ENCODE data around the gene CRYBG3.
A peak's percentile ranks its signal among the peaks of the same experiment; 100 is the strongest.

Gene CRYBG3

GRCh38 chr3:97822359-97822775 lies 556 bp downstream of the CRYBG3 start:
- H3K4me2 ChIP-seq (ENCODE audit: low read length) = peak overlapping the region; percentile 97
- peak overlapping the region; percentile 33 for H3K18ac ChIP-seq (ENCODE audit: low read length)
- peak overlapping the region; percentile 28 for H3K9ac ChIP-seq (ENCODE audit: low read length)
- H3K14ac ChIP-seq (ENCODE audit: low read length) = peak overlapping the region; percentile 37
- H2AFZ ChIP-seq (ENCODE audit: insufficient read depth, low read length, poor library complexity) = peak overlapping the region; percentile 61
- H4K12ac ChIP-seq (ENCODE audit: low read depth, low read length) = no peak overlapping the region
- peak; percentile 13 to 60 for DNase-seq
- H3K4ac ChIP-seq (ENCODE audit: low read depth, low read length) = no peak overlapping the region
- H3K79me1 ChIP-seq (ENCODE audit: low read length) = peaks cover 4% of the 10 kb centered on the region
- H3K79me2 ChIP-seq (ENCODE audit: control insufficient read depth, insufficient read depth, low read length, poor library complexity) = peaks cover 2% of the 10 kb centered on the region
- H3K23ac ChIP-seq (ENCODE audit: low read length) = no peak overlapping the region
- H2AK5ac ChIP-seq (ENCODE audit: low read length) = no peak overlapping the region
- H3K4me1 ChIP-seq (ENCODE audit: control insufficient read depth in 1 of 2, insufficient read depth in 2 of 2, low read length in 2 of 2) = no peaks in the 10 kb centered on the region
- H3K27me3 ChIP-seq (ENCODE audit: insufficient read depth, low read length) = no peaks in the 10 kb centered on the region
- H3K9me3 ChIP-seq (ENCODE audit: insufficient read depth, low read depth, low read length) = no peaks in the 10 kb centered on the region
- H3K27ac ChIP-seq (ENCODE audit: low read depth, low read length) = no peak overlapping the region
- H2BK5ac ChIP-seq (ENCODE audit: low read depth, low read length, poor library complexity) = no peak overlapping the region
- no peaks in the 10 kb centered on the region for H3K36me3 ChIP-seq (ENCODE audit: control insufficient read depth in 1 of 2, insufficient read depth in 2 of 2, low read length in 2 of 2)
- H2BK120ac ChIP-seq (ENCODE audit: insufficient read depth, low read length, poor library complexity) = no peak overlapping the region
- WGBS (ENCODE audit: extremely low coverage, insufficient coverage, insufficient read length) = no CpG with 5 or more reads among the region's 36 CpGs
- peak overlapping the region; percentile 71 for H3K4me3 ChIP-seq (ENCODE audit: low read depth, low read length)
- peak overlapping the region; percentile 2 for H4K8ac ChIP-seq (ENCODE audit: low read depth, low read length)
- no peak overlapping the region for H2BK12ac ChIP-seq (ENCODE audit: low read length)
- peak overlapping the region; percentile 25 for H4K91ac ChIP-seq (ENCODE audit: low read depth, low read length)

GRCh38 chr3:97823046-97824004 lies 1.5 kb downstream of the CRYBG3 start:
- Histone ChIP-seq H4K12ac (ENCODE audit: low read depth, low read length) (no peak overlapping the region), H3K4ac (ENCODE audit: low read depth, low read length) (no peak overlapping the region), H3K4me3 (ENCODE audit: low read depth, low read length) (no peak overlapping the region), H2BK120ac (ENCODE audit: insufficient read depth, low read length, poor library complexity) (no peak overlapping the region), H3K79me2 (ENCODE audit: control insufficient read depth, insufficient read depth, low read length, poor library complexity) (peaks cover 2% of the 10 kb centered on the region), H3K4me2 (ENCODE audit: low read length) (peak overlapping the region; percentile 97), H3K18ac (ENCODE audit: low read length) (no peak overlapping the region), H3K4me1 (ENCODE audit: control insufficient read depth in 1 of 2, insufficient read depth in 2 of 2, low read length in 2 of 2) (no peaks in the 10 kb centered on the region), H2AFZ (ENCODE audit: insufficient read depth, low read length, poor library complexity) (no peak overlapping the region), H3K14ac (ENCODE audit: low read length) (no peak overlapping the region), H2AK5ac (ENCODE audit: low read length) (no peak overlapping the region), H4K91ac (ENCODE audit: low read depth, low read length) (no peak overlapping the region), H3K79me1 (ENCODE audit: low read length) (peaks cover 4% of the 10 kb centered on the region), H3K27me3 (ENCODE audit: insufficient read depth, low read length) (no peaks in the 10 kb centered on the region), H3K27ac (ENCODE audit: low read depth, low read length) (no peak overlapping the region), H3K9me3 (ENCODE audit: insufficient read depth, low read depth, low read length) (no peaks in the 10 kb centered on the region), H2BK12ac (ENCODE audit: low read length) (no peak overlapping the region), H3K9ac (ENCODE audit: low read length) (no peak overlapping the region), H3K36me3 (ENCODE audit: control insufficient read depth in 1 of 2, insufficient read depth in 2 of 2, low read length in 2 of 2) (no peaks in the 10 kb centered on the region), H4K8ac (ENCODE audit: low read depth, low read length) (no peak overlapping the region), H2BK5ac (ENCODE audit: low read depth, low read length, poor library complexity) (no peak overlapping the region), H3K23ac (ENCODE audit: low read length) (no peak overlapping the region)
- DNase-seq = peak in 1 of 2 donors; percentile 14
- WGBS (ENCODE audit: extremely low coverage, insufficient coverage, insufficient read length) = no CpG with 5 or more reads among the region's 17 CpGs

- Histone ChIP-seq H3K4me1 (ENCODE audit: control insufficient read depth in 1 of 2, insufficient read depth in 2 of 2, low read length in 2 of 2) (no peaks in the 10 kb centered on the region), H2BK120ac (ENCODE audit: insufficient read depth, low read length, poor library complexity) (no peak overlapping the region), H3K23ac (ENCODE audit: low read length) (no peak overlapping the region), H3K18ac (ENCODE audit: low read length) (no peak overlapping the region), H3K27me3 (ENCODE audit: insufficient read depth, low read length) (no peaks in the 10 kb centered on the region), H3K79me2 (ENCODE audit: control insufficient read depth, insufficient read depth, low read length, poor library complexity) (peaks cover 2% of the 10 kb centered on the region), H2BK5ac (ENCODE audit: low read depth, low read length, poor library complexity) (no peak overlapping the region), H2AK5ac (ENCODE audit: low read length) (no peak overlapping the region), H3K9me3 (ENCODE audit: insufficient read depth, low read depth, low read length) (no peaks in the 10 kb centered on the region), H3K27ac (ENCODE audit: low read depth, low read length) (no peak overlapping the region), H3K4me3 (ENCODE audit: low read depth, low read length) (no peak overlapping the region), H4K91ac (ENCODE audit: low read depth, low read length) (no peak overlapping the region), H3K4ac (ENCODE audit: low read depth, low read length) (no peak overlapping the region), H3K79me1 (ENCODE audit: low read length) (peaks cover 4% of the 10 kb centered on the region), H3K4me2 (ENCODE audit: low read length) (no peak overlapping the region), H2BK12ac (ENCODE audit: low read length) (no peak overlapping the region), H3K14ac (ENCODE audit: low read length) (no peak overlapping the region), H3K9ac (ENCODE audit: low read length) (no peak overlapping the region), H4K8ac (ENCODE audit: low read depth, low read length) (no peak overlapping the region), H3K36me3 (ENCODE audit: control insufficient read depth in 1 of 2, insufficient read depth in 2 of 2, low read length in 2 of 2) (no peaks in the 10 kb centered on the region), H4K12ac (ENCODE audit: low read depth, low read length) (no peak overlapping the region), H2AFZ (ENCODE audit: insufficient read depth, low read length, poor library complexity) (no peak overlapping the region)
- DNase-seq = peak in 1 of 2 donors; percentile 40
- whole genome bisulfite sequencing (ENCODE audit: extremely low coverage, insufficient coverage, insufficient read length) = no CpG with 5 or more reads among the region's 1 CpG
Observed at GRCh38 chr3:97825101-97825500, 3.3 kb downstream of the CRYBG3 start.

GRCh38 chr3:97827741-97828471 lies 6.1 kb downstream of the CRYBG3 start:
- Histone ChIP-seq H4K8ac (ENCODE audit: low read depth, low read length) (no peak overlapping the region), H3K4me2 (ENCODE audit: low read length) (no peak overlapping the region), H3K14ac (ENCODE audit: low read length) (no peak overlapping the region), H3K4ac (ENCODE audit: low read depth, low read length) (no peak overlapping the region), H2BK5ac (ENCODE audit: low read depth, low read length, poor library complexity) (no peak overlapping the region), H4K91ac (ENCODE audit: low read depth, low read length) (no peak overlapping the region), H2AK5ac (ENCODE audit: low read length) (no peak overlapping the region), H3K9ac (ENCODE audit: low read length) (no peak overlapping the region), H2BK120ac (ENCODE audit: insufficient read depth, low read length, poor library complexity) (no peak overlapping the region), H3K4me3 (ENCODE audit: low read depth, low read length) (no peak overlapping the region), H3K36me3 (ENCODE audit: control insufficient read depth in 1 of 2, insufficient read depth in 2 of 2, low read length in 2 of 2) (no peaks in the 10 kb centered on the region), H3K23ac (ENCODE audit: low read length) (no peak overlapping the region), H3K9me3 (ENCODE audit: insufficient read depth, low read depth, low read length) (no peaks in the 10 kb centered on the region), H3K18ac (ENCODE audit: low read length) (no peak overlapping the region), H3K27ac (ENCODE audit: low read depth, low read length) (no peak overlapping the region), H3K4me1 (ENCODE audit: control insufficient read depth in 1 of 2, insufficient read depth in 2 of 2, low read length in 2 of 2) (no peaks in the 10 kb centered on the region), H2BK12ac (ENCODE audit: low read length) (no peak overlapping the region), H3K79me2 (ENCODE audit: control insufficient read depth, insufficient read depth, low read length, poor library complexity) (no peaks in the 10 kb centered on the region), H2AFZ (ENCODE audit: insufficient read depth, low read length, poor library complexity) (no peak overlapping the region), H3K27me3 (ENCODE audit: insufficient read depth, low read length) (no peaks in the 10 kb centered on the region), H4K12ac (ENCODE audit: low read depth, low read length) (no peak overlapping the region), H3K79me1 (ENCODE audit: low read length) (no peaks in the 10 kb centered on the region)
- DNase-seq = no peak
- no CpG with 5 or more reads among the region's 2 CpGs for WGBS (ENCODE audit: extremely low coverage, insufficient coverage, insufficient read length)

All from trophoblast cell (in vitro differentiated cells and primary cell).